ENCODE measurements around the gene PIGK. TPM values are rescaled to one million over a fixed set of nuclear protein-coding genes. Genes with fewer than 3 reads are reported as not detected.
A peak's percentile ranks its signal among the peaks of the same experiment; 100 is the strongest.
"Not testable (repeated sequence)": the region's sequence is repeated elsewhere in the genome, so short reads cannot be mapped to it uniquely, and the experiment has no call there.

Gene PIGK
- polyA plus RNA-seq, 3 donors from 2014 or later = 54.1 to 74.8 (median 55.1) TPM

- Mint-ChIP-seq H3K4me1 (no peaks in the 10 kb centered on the region), H3K4me3 (no peak overlapping the region), H3K27ac (no peak overlapping the region), H3K36me3 (peaks cover 18 to 50% (median 20%) of the 10 kb centered on the region in 3 donors), H3K9me3 (peaks cover 2 to 10% (median 7%) of the 10 kb centered on the region in 6 donors), H3K27me3 (ENCODE audit: low read depth in 3 of 3) (no peaks in the 10 kb centered on the region)
- DNase-seq = no peak
Measured at GRCh38 chr1:77179632-77180031, 39.6 kb downstream of the PIGK start.

GRCh38 chr1:77175230-77175844, 43.9 kb downstream of the PIGK start:
- no peaks in the 10 kb centered on the region for H3K27me3 Mint-ChIP-seq (ENCODE audit: low read depth in 3 of 3)
- H3K36me3 Mint-ChIP-seq = peaks cover 10 to 42% (median 33%) of the 10 kb centered on the region in 3 donors
- no peak overlapping the region for H3K27ac Mint-ChIP-seq
- H3K4me1 Mint-ChIP-seq = no peaks in the 10 kb centered on the region
- no peak for DNase-seq
- no peak overlapping the region for H3K4me3 Mint-ChIP-seq
- H3K9me3 Mint-ChIP-seq = peaks cover 2 to 10% (median 7%) of the 10 kb centered on the region in 6 donors

- H3K4me3 Mint-ChIP-seq = no peak overlapping the region
- peaks cover 4 to 33% (median 31%) of the 10 kb centered on the region in 3 donors for H3K36me3 Mint-ChIP-seq
- H3K4me1 Mint-ChIP-seq = peaks cover 0 to 1% of the 10 kb centered on the region in 2 donors
- no peak overlapping the region for H3K27ac Mint-ChIP-seq
- H3K27me3 Mint-ChIP-seq (ENCODE audit: low read depth in 3 of 3) = no peaks in the 10 kb centered on the region
- no peak for DNase-seq
- H3K9me3 Mint-ChIP-seq = peaks cover 0 to 7% (median 0%) of the 10 kb centered on the region in 6 donors
Measured at GRCh38 chr1:77170687-77171086, 48.5 kb downstream of the PIGK start.

GRCh38 chr1:77168358-77168757, 50.9 kb downstream of the PIGK start:
- no peak overlapping the region for H3K4me3 Mint-ChIP-seq
- H3K9me3 Mint-ChIP-seq = no peaks in the 10 kb centered on the region
- H3K27me3 Mint-ChIP-seq (ENCODE audit: low read depth in 3 of 3) = no peaks in the 10 kb centered on the region
- H3K27ac Mint-ChIP-seq = no peak overlapping the region
- H3K36me3 Mint-ChIP-seq = peaks cover 5 to 28% (median 28%) of the 10 kb centered on the region in 3 donors
- DNase-seq = no peak
- peaks cover 0 to 7% of the 10 kb centered on the region in 2 donors for H3K4me1 Mint-ChIP-seq

- no peaks in the 10 kb centered on the region for H3K27me3 Mint-ChIP-seq (ENCODE audit: low read depth in 3 of 3)
- no peak for DNase-seq
- H3K4me3 Mint-ChIP-seq = no peak overlapping the region
- H3K9me3 Mint-ChIP-seq = no peaks in the 10 kb centered on the region
- peaks cover 0 to 7% of the 10 kb centered on the region in 2 donors for H3K4me1 Mint-ChIP-seq
- H3K27ac Mint-ChIP-seq = no peak overlapping the region
- peaks cover 26 to 55% (median 46%) of the 10 kb centered on the region in 3 donors for H3K36me3 Mint-ChIP-seq
Measured at GRCh38 chr1:77164434-77164944, 54.7 kb downstream of the PIGK start.

- not testable (repeated sequence) for H3K27ac Mint-ChIP-seq; H3K27me3 Mint-ChIP-seq (ENCODE audit: low read depth in 3 of 3); DNase-seq; H3K9me3 Mint-ChIP-seq; H3K4me1 Mint-ChIP-seq; H3K4me3 Mint-ChIP-seq
- H3K36me3 Mint-ChIP-seq = peaks cover 26 to 74% (median 64%) of the 10 kb centered on the region in 3 donors
Measured at GRCh38 chr1:77159706-77160105, 59.5 kb downstream of the PIGK start.

GRCh38 chr1:77156214-77156613, 63.0 kb downstream of the PIGK start:
- Mint-ChIP-seq H3K27me3 (ENCODE audit: low read depth in 3 of 3) (no peaks in the 10 kb centered on the region), H3K4me1 (peaks cover 0 to 1% of the 10 kb centered on the region in 2 donors), H3K27ac (no peak overlapping the region), H3K9me3 (no peaks in the 10 kb centered on the region), H3K4me3 (no peak overlapping the region), H3K36me3 (peaks cover 24 to 58% (median 48%) of the 10 kb centered on the region in 3 donors)
- DNase-seq = no peak

- Mint-ChIP-seq H3K27me3 (ENCODE audit: low read depth in 3 of 3) (no peaks in the 10 kb centered on the region), H3K4me3 (no peak overlapping the region), H3K4me1 (peaks cover 5 to 27% of the 10 kb centered on the region in 2 donors), H3K36me3 (peaks cover 0 to 5% (median 3%) of the 10 kb centered on the region in 3 donors), H3K9me3 (no peaks in the 10 kb centered on the region), H3K27ac (peak overlapping the region in 2 of 6 donors; percentile 35 to 61)
- DNase-seq = no peak
Measured at GRCh38 chr1:77146270-77146669, 73.0 kb downstream of the PIGK start.

- no peak overlapping the region for H3K4me3 Mint-ChIP-seq
- H3K4me1 Mint-ChIP-seq = peaks cover 5 to 8% of the 10 kb centered on the region in 2 donors
- peaks cover 0 to 5% (median 0%) of the 10 kb centered on the region in 3 donors for H3K36me3 Mint-ChIP-seq
- no peaks in the 10 kb centered on the region for H3K9me3 Mint-ChIP-seq
- DNase-seq = no peak
- no peak overlapping the region for H3K27ac Mint-ChIP-seq
- H3K27me3 Mint-ChIP-seq (ENCODE audit: low read depth in 3 of 3) = no peaks in the 10 kb centered on the region
Measured at GRCh38 chr1:77143529-77144121, 75.6 kb downstream of the PIGK start.

GRCh38 chr1:77139389-77139788, 79.8 kb downstream of the PIGK start:
- H3K36me3 Mint-ChIP-seq = peaks cover 0 to 4% (median 0%) of the 10 kb centered on the region in 3 donors
- no peak overlapping the region for H3K4me3 Mint-ChIP-seq
- H3K9me3 Mint-ChIP-seq = no peaks in the 10 kb centered on the region
- no peak overlapping the region for H3K27ac Mint-ChIP-seq
- DNase-seq = no peak
- H3K27me3 Mint-ChIP-seq (ENCODE audit: low read depth in 3 of 3) = no peaks in the 10 kb centered on the region
- H3K4me1 Mint-ChIP-seq = no peaks in the 10 kb centered on the region

- no peak for DNase-seq
- H3K36me3 Mint-ChIP-seq = peaks cover 0 to 9% (median 5%) of the 10 kb centered on the region in 3 donors
- no peak overlapping the region for H3K27ac Mint-ChIP-seq
- H3K4me3 Mint-ChIP-seq = no peak overlapping the region
- H3K4me1 Mint-ChIP-seq = no peaks in the 10 kb centered on the region
- H3K27me3 Mint-ChIP-seq (ENCODE audit: low read depth in 3 of 3) = no peaks in the 10 kb centered on the region
- no peaks in the 10 kb centered on the region for H3K9me3 Mint-ChIP-seq
Measured at GRCh38 chr1:77134359-77134758, 84.9 kb downstream of the PIGK start.

GRCh38 chr1:77133731-77134358, 85.4 kb downstream of the PIGK start:
- Mint-ChIP-seq H3K27ac (no peak overlapping the region), H3K4me1 (no peaks in the 10 kb centered on the region), H3K4me3 (no peak overlapping the region), H3K9me3 (no peaks in the 10 kb centered on the region), H3K27me3 (ENCODE audit: low read depth in 3 of 3) (no peaks in the 10 kb centered on the region), H3K36me3 (peaks cover 0 to 9% (median 5%) of the 10 kb centered on the region in 3 donors)
- no peak for DNase-seq

- Mint-ChIP-seq H3K4me3 (no peak overlapping the region), H3K27me3 (ENCODE audit: low read depth in 3 of 3) (no peaks in the 10 kb centered on the region), H3K9me3 (no peaks in the 10 kb centered on the region), H3K27ac (peak overlapping the region in 1 of 6 donors; percentile 12), H3K4me1 (no peaks in the 10 kb centered on the region), H3K36me3 (peaks cover 10 to 20% (median 14%) of the 10 kb centered on the region in 3 donors)
- DNase-seq = peak in 2 of 3 donors; percentile 10 to 24
Measured at GRCh38 chr1:77126307-77126706, 92.9 kb downstream of the PIGK start.

- Mint-ChIP-seq H3K27me3 (ENCODE audit: low read depth in 3 of 3) (no peaks in the 10 kb centered on the region), H3K36me3 (peaks cover 16 to 42% (median 29%) of the 10 kb centered on the region in 3 donors), H3K4me3 (no peak overlapping the region), H3K27ac (peak overlapping the region in 1 of 6 donors; percentile 57), H3K4me1 (no peaks in the 10 kb centered on the region), H3K9me3 (no peaks in the 10 kb centered on the region)
- no peak for DNase-seq
Measured at GRCh38 chr1:77121503-77121902, 97.7 kb downstream of the PIGK start.
